Measurements from ENCODE around the gene GNG13. TPM values are rescaled to one million over a fixed set of nuclear protein-coding genes. Genes with fewer than 3 reads are reported as not detected.

Gene GNG13
- total RNA-seq, 1 donor from 2014 or later = not detected

GRCh38 chr16:835373-835772 is 34.8 kb upstream of the GNG13 start:
- H3K4me1 Mint-ChIP-seq = no peaks in the 10 kb centered on the region
- peaks cover 3% of the 10 kb centered on the region for H3K9me3 Mint-ChIP-seq
- no peak overlapping the region for H3K27ac Mint-ChIP-seq (ENCODE audit: unreplicated experiment)
- peaks cover 4% of the 10 kb centered on the region for H3K27me3 Mint-ChIP-seq (ENCODE audit: low read depth)
- TF ChIP-seq, protein P1, sequence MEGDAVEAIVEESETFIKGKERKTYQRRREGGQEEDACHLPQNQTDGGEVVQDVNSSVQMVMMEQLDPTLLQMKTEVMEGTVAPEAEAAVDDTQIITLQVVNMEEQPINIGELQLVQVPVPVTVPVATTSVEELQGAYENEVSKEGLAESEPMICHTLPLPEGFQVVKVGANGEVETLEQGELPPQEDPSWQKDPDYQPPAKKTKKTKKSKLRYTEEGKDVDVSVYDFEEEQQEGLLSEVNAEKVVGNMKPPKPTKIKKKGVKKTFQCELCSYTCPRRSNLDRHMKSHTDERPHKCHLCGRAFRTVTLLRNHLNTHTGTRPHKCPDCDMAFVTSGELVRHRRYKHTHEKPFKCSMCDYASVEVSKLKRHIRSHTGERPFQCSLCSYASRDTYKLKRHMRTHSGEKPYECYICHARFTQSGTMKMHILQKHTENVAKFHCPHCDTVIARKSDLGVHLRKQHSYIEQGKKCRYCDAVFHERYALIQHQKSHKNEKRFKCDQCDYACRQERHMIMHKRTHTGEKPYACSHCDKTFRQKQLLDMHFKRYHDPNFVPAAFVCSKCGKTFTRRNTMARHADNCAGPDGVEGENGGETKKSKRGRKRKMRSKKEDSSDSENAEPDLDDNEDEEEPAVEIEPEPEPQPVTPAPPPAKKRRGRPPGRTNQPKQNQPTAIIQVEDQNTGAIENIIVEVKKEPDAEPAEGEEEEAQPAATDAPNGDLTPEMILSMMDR (conservative IDR thresholded peaks at IDR 0.05) = no peak
- peaks cover 4% of the 10 kb centered on the region for H3K36me3 Mint-ChIP-seq (ENCODE audit: low read depth)
- no peak for DNase-seq (ENCODE audit: low read depth, low spot score)
- H3K4me3 Mint-ChIP-seq = no peak overlapping the region

- Mint-ChIP-seq H3K4me3 (no peak overlapping the region), H3K27me3 (ENCODE audit: low read depth) (peaks cover 9% of the 10 kb centered on the region), H3K36me3 (ENCODE audit: low read depth) (peaks cover 4% of the 10 kb centered on the region), H3K27ac (ENCODE audit: unreplicated experiment) (no peak overlapping the region), H3K9me3 (peaks cover 3% of the 10 kb centered on the region), H3K4me1 (no peaks in the 10 kb centered on the region)
- DNase-seq (ENCODE audit: low read depth, low spot score) = no peak
- TF ChIP-seq, protein P1 (conservative IDR thresholded peaks at IDR 0.05) = no peak
These were observed 32.9 kb upstream of the GNG13 start for GRCh38 chr16:833411-833810.

DNA sequence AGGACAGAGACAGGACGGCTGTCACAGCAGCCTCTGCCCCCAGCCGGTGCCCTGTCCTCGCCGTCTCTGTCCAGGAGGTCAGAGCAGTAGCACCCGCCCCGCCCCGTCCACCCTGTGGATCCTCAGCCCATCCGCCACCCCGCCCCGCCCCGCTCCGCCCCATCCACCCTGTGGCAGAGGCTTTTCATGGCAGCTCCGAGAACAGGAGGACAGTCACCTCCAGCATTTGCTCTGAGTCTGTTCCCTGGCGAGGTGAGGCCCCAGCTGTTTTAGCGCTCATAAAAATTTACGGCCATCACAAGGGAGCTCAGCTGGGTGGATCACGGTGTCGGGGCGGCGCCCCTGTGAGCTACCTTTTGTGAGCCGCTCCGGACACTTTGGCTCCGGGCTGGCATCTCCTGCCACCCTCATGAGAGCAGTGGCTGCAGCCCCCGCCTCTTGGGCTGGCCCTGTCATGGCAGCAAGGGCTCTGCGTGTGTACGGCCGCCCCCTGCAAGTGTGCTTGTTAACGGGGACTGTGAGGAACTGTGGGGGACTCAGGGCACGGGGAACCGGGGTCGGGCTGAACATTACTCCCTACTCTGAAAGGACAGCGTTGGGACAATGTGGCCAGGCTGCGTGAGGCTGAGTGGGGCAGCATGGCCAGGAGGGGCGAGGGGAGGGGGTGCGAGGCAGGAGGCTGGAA is 32.3 kb upstream of the GNG13 start:
- TF ChIP-seq, protein P1 (conservative IDR thresholded peaks at IDR 0.05) = no peak
- Mint-ChIP-seq H3K27ac (ENCODE audit: unreplicated experiment) (no peak overlapping the region), H3K27me3 (ENCODE audit: low read depth) (peaks cover 9% of the 10 kb centered on the region), H3K4me1 (no peaks in the 10 kb centered on the region), H3K36me3 (ENCODE audit: low read depth) (peaks cover 4% of the 10 kb centered on the region), H3K4me3 (no peak overlapping the region), H3K9me3 (peaks cover 3% of the 10 kb centered on the region)
- no peak for DNase-seq (ENCODE audit: low read depth, low spot score)

GRCh38 chr16:831571-832413 is 31.3 kb upstream of the GNG13 start:
- Mint-ChIP-seq H3K9me3 (peaks cover 3% of the 10 kb centered on the region), H3K27me3 (ENCODE audit: low read depth) (peaks cover 11% of the 10 kb centered on the region), H3K36me3 (ENCODE audit: low read depth) (peaks cover 4% of the 10 kb centered on the region), H3K4me3 (no peak overlapping the region), H3K27ac (ENCODE audit: unreplicated experiment) (no peak overlapping the region), H3K4me1 (no peaks in the 10 kb centered on the region)
- no peak for DNase-seq (ENCODE audit: low read depth, low spot score)
- TF ChIP-seq, protein P1 (conservative IDR thresholded peaks at IDR 0.05) = no peak

DNA sequence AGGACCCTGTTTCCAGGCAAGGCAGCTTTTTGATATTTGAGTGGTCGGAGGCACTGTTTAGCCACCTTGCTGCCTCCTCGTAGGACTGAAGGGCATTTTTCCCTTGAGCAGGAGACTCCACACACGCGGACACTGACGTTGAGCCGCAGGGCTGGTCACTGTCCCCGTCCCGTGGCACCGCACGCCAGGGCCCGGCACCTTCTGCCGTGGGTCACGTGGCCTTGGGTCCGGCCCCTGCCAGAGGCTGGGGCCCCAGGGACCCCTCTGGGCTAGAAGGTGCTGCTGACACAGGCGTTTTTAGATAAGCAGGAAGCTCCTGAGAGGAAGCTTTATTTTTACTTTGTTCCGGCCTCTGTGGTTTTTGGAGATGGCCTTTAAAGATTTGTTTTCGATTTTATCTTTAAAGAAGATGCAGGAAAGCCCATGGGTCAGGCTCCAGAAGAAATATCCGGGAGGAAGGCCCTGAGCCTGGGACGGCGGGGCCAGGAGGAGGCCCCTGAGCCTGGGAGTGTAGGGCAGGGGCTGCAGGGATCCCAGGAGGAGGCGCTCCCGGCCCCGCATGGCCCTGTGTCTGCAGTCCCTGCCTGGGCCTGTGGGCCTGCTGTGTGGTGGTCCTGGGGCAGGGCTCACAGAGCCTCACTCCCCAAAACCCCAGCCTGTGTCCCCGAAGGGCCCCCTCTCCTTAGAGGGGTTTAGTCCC is 30.5 kb upstream of the GNG13 start:
- Mint-ChIP-seq H3K4me3 (no peak overlapping the region), H3K27me3 (ENCODE audit: low read depth) (peaks cover 12% of the 10 kb centered on the region), H3K4me1 (no peaks in the 10 kb centered on the region), H3K9me3 (no peaks in the 10 kb centered on the region), H3K27ac (ENCODE audit: unreplicated experiment) (no peak overlapping the region), H3K36me3 (ENCODE audit: low read depth) (no peaks in the 10 kb centered on the region)
- DNase-seq (ENCODE audit: low read depth, low spot score) = no peak
- TF ChIP-seq, protein P1 (conservative IDR thresholded peaks at IDR 0.05) = no peak
